Mesendoderm (in vitro differentiated cells): ENCODE measurements around the gene GNG2.

Source experiments
- DNase-seq: peaks from one replicate; pipeline ENCODE4 v3.0.0; 2013
- H2AK5ac ChIP-seq: 2 replicates; pipeline ENCODE4 v1.6.1; 2013; ENCODE audit warnings: low read length, inconsistent platforms
- H2BK120ac ChIP-seq: 2 replicates; pipeline ENCODE4 v1.6.1; 2013; ENCODE audit warnings: low read depth, mild to moderate bottlenecking, low read length, moderate library complexity, mixed read lengths
- H2BK15ac ChIP-seq: replicated peaks from 2 replicates; pipeline ENCODE4 v1.6.1; 2013; ENCODE audit warnings: low read depth, mild to moderate bottlenecking, moderate library complexity
- H2BK5ac ChIP-seq: 2 replicates; pipeline ENCODE4 v1.6.1; 2013; ENCODE audit warnings: low read length, inconsistent platforms
- H3K18ac ChIP-seq: 2 replicates; pipeline ENCODE4 v1.6.1; 2013; ENCODE audit warnings: mild to moderate bottlenecking, low read length, mixed read lengths
- H3K23ac ChIP-seq: one replicate; pipeline ENCODE4 v1.6.1; 2013; ENCODE audit warnings: low read length
- H3K27ac ChIP-seq: 2 replicates; pipeline ENCODE4 v1.5.1; 2013; ENCODE audit warnings: low read depth, mild to moderate bottlenecking, inconsistent platforms, low read length, moderate library complexity
- H3K27me3 ChIP-seq: 2 replicates; pipeline ENCODE4 v1.6.1; 2013; ENCODE audit warnings: low read length, control low read depth, mild to moderate bottlenecking, inconsistent platforms; ENCODE audit not compliant: insufficient read depth, poor library complexity
- H3K36me3 ChIP-seq: 2 replicates; pipeline ENCODE4 v1.6.1; 2013; ENCODE audit warnings: low read length, inconsistent platforms; ENCODE audit not compliant: control insufficient read depth, insufficient read depth
- H3K4ac ChIP-seq: one replicate; pipeline ENCODE4 v1.6.1; 2013; ENCODE audit warnings: low read depth, mild to moderate bottlenecking, low read length, moderate library complexity
- H3K4me1 ChIP-seq: 2 replicates; pipeline ENCODE4 v1.6.1; 2013; ENCODE audit warnings: low read depth, low read length, inconsistent platforms; ENCODE audit not compliant: control insufficient read depth
- H3K4me2 ChIP-seq: 2 replicates; pipeline ENCODE4 v1.6.1; 2013; ENCODE audit warnings: low read length
- H3K4me3 ChIP-seq: 2 replicates; pipeline ENCODE4 v1.5.1; 2013; ENCODE audit warnings: mild to moderate bottlenecking, low read length
- H3K56ac ChIP-seq: one replicate; pipeline ENCODE4 v1.6.1; 2013; ENCODE audit warnings: low read length
- H3K79me1 ChIP-seq: 2 replicates; pipeline ENCODE4 v1.6.1; 2013; ENCODE audit warnings: low read length, inconsistent platforms
- H3K79me2 ChIP-seq: 2 replicates; pipeline ENCODE4 v1.6.1; 2013; ENCODE audit warnings: mild to moderate bottlenecking, low read length; ENCODE audit not compliant: control insufficient read depth, insufficient read depth
- H3K9ac ChIP-seq: 2 replicates; pipeline ENCODE4 v1.6.1; 2013; ENCODE audit warnings: low read length, inconsistent platforms
- H4K5ac ChIP-seq: one replicate; pipeline ENCODE4 v1.6.1; 2013; ENCODE audit warnings: low read length
- H4K8ac ChIP-seq: one replicate; pipeline ENCODE4 v1.6.1; 2013; ENCODE audit warnings: low read depth, mild to moderate bottlenecking, control low read depth, low read length, moderate library complexity
- WGBS: extraction: QIAGEN DNeasy Blood & Tissue Kit; methylation state at CpG from one replicate; pipeline ENCODE4 v1.1.7; 2013; ENCODE audit warnings: low lambda C conversion rate, missing lambda C conversion rate; ENCODE audit not compliant: insufficient coverage; ENCODE audit errors: extremely low coverage; 5-methylcytosine and 5-hydroxymethylcytosine counted together

The GNG2 gene

GRCh38 chr14:52003324-52003723, 142.9 kb downstream of the GNG2 start:
- no peaks in the 10 kb centered on the region for H3K27me3 ChIP-seq
- no peak overlapping the region for H2BK15ac ChIP-seq
- H3K9ac ChIP-seq, result no peak overlapping the region
- H2AK5ac ChIP-seq, result no peak overlapping the region
- no peak overlapping the region for H3K23ac ChIP-seq
- H3K27ac ChIP-seq, result no peak overlapping the region
- no peak overlapping the region for H3K4ac ChIP-seq
- H2BK5ac ChIP-seq, result no peak overlapping the region
- no peak overlapping the region for H4K5ac ChIP-seq
- H3K4me1 ChIP-seq, result no peaks in the 10 kb centered on the region
- peaks cover 9% of the 10 kb centered on the region for H3K36me3 ChIP-seq
- no peak overlapping the region for H3K4me2 ChIP-seq
- H4K8ac ChIP-seq, result no peak overlapping the region
- peaks cover 2% of the 10 kb centered on the region for H3K79me1 ChIP-seq
- H3K56ac ChIP-seq, result no peak overlapping the region
- H3K4me3 ChIP-seq, result no peak overlapping the region
- no peak for DNase-seq
- no peak overlapping the region for H2BK120ac ChIP-seq
- no peaks in the 10 kb centered on the region for H3K79me2 ChIP-seq
- 100% methylated on average over 1 of the region's 3 CpGs for WGBS
- H3K18ac ChIP-seq, result no peak overlapping the region

GRCh38 chr14:52005625-52006024, 145.2 kb downstream of the GNG2 start:
- Histone ChIP-seq H3K79me2 (no peaks in the 10 kb centered on the region), H3K4me3 (no peak overlapping the region)
- DNase-seq, result no peak

GRCh38 chr14:52006361-52006760, 145.9 kb downstream of the GNG2 start:
- H3K18ac ChIP-seq, result no peak overlapping the region
- H3K56ac ChIP-seq, result no peak overlapping the region
- H3K79me2 ChIP-seq, result no peaks in the 10 kb centered on the region
- H3K27ac ChIP-seq, result no peak overlapping the region
- no peak overlapping the region for H2BK15ac ChIP-seq
- no peak overlapping the region for H3K4me2 ChIP-seq
- no peak overlapping the region for H2BK120ac ChIP-seq
- no peak overlapping the region for H3K23ac ChIP-seq
- no peak overlapping the region for H4K8ac ChIP-seq
- H3K4ac ChIP-seq, result no peak overlapping the region
- H4K5ac ChIP-seq, result no peak overlapping the region
- DNase-seq, result no peak
- H2AK5ac ChIP-seq, result no peak overlapping the region
- no peak overlapping the region for H3K4me3 ChIP-seq
- H3K9ac ChIP-seq, result no peak overlapping the region
- peaks cover 2% of the 10 kb centered on the region for H3K79me1 ChIP-seq
- H3K4me1 ChIP-seq, result no peaks in the 10 kb centered on the region
- peaks cover 11% of the 10 kb centered on the region for H3K36me3 ChIP-seq
- H3K27me3 ChIP-seq, result no peaks in the 10 kb centered on the region
- no peak overlapping the region for H2BK5ac ChIP-seq
- WGBS, result no CpG with 5 or more reads among the region's 3 CpGs

More at GRCh38 chr14:52005625-52006024, 145.2 kb downstream of the GNG2 start:
- Histone ChIP-seq H2BK5ac (no peak overlapping the region), H2AK5ac (no peak overlapping the region), H3K27me3 (no peaks in the 10 kb centered on the region), H2BK15ac (no peak overlapping the region), H3K36me3 (peaks cover 10% of the 10 kb centered on the region), H3K4ac (no peak overlapping the region), H3K18ac (no peak overlapping the region), H3K4me2 (no peak overlapping the region), H3K23ac (no peak overlapping the region), H3K4me1 (no peaks in the 10 kb centered on the region), H3K9ac (no peak overlapping the region), H3K79me1 (peaks cover 2% of the 10 kb centered on the region), H4K8ac (no peak overlapping the region), H3K27ac (no peak overlapping the region), H3K56ac (no peak overlapping the region), H4K5ac (no peak overlapping the region), H2BK120ac (no peak overlapping the region)
- WGBS, result no CpG with 5 or more reads among the region's 2 CpGs

GRCh38 chr14:52007211-52007610, 146.8 kb downstream of the GNG2 start:
- DNase-seq, result no peak
- no peak overlapping the region for H4K8ac ChIP-seq
- no peak overlapping the region for H2BK120ac ChIP-seq
- no peak overlapping the region for H2BK15ac ChIP-seq
- H4K5ac ChIP-seq, result no peak overlapping the region
- H3K79me1 ChIP-seq, result peaks cover 2% of the 10 kb centered on the region
- no peak overlapping the region for H2BK5ac ChIP-seq
- no peak overlapping the region for H3K18ac ChIP-seq
- H3K9ac ChIP-seq, result no peak overlapping the region
- no peak overlapping the region for H3K4me2 ChIP-seq
- H3K27ac ChIP-seq, result no peak overlapping the region
- H3K27me3 ChIP-seq, result no peaks in the 10 kb centered on the region
- peaks cover 15% of the 10 kb centered on the region for H3K36me3 ChIP-seq
- H3K4me1 ChIP-seq, result no peaks in the 10 kb centered on the region
- WGBS, result no CpG with 5 or more reads among the region's 1 CpG
- H2AK5ac ChIP-seq, result no peak overlapping the region
- H3K4ac ChIP-seq, result no peak overlapping the region
- H3K56ac ChIP-seq, result no peak overlapping the region
- H3K79me2 ChIP-seq, result no peaks in the 10 kb centered on the region
- H3K23ac ChIP-seq, result no peak overlapping the region
- no peak overlapping the region for H3K4me3 ChIP-seq

GRCh38 chr14:52007637-52008036, 147.2 kb downstream of the GNG2 start:
- no peak overlapping the region for H3K27ac ChIP-seq
- no peak overlapping the region for H3K18ac ChIP-seq
- H2AK5ac ChIP-seq, result no peak overlapping the region
- H3K4me2 ChIP-seq, result no peak overlapping the region
- H3K4me1 ChIP-seq, result no peaks in the 10 kb centered on the region
- DNase-seq, result no peak
- peaks cover 2% of the 10 kb centered on the region for H3K79me1 ChIP-seq
- peaks cover 15% of the 10 kb centered on the region for H3K36me3 ChIP-seq
- no peak overlapping the region for H2BK5ac ChIP-seq
- WGBS, result no CpG with 5 or more reads among the region's 1 CpG
- no peak overlapping the region for H4K8ac ChIP-seq
- H3K9ac ChIP-seq, result no peak overlapping the region
- H3K56ac ChIP-seq, result no peak overlapping the region
- H4K5ac ChIP-seq, result no peak overlapping the region
- H2BK15ac ChIP-seq, result no peak overlapping the region
- H3K4me3 ChIP-seq, result no peak overlapping the region
- H2BK120ac ChIP-seq, result no peak overlapping the region
- H3K27me3 ChIP-seq, result no peaks in the 10 kb centered on the region
- no peak overlapping the region for H3K23ac ChIP-seq
- no peak overlapping the region for H3K4ac ChIP-seq
- H3K79me2 ChIP-seq, result no peaks in the 10 kb centered on the region

GRCh38 chr14:52008136-52008535, 147.7 kb downstream of the GNG2 start:
- Histone ChIP-seq H3K4ac (no peak overlapping the region), H2BK5ac (no peak overlapping the region), H3K4me3 (no peak overlapping the region), H3K79me1 (peaks cover 2% of the 10 kb centered on the region), H3K27ac (no peak overlapping the region), H3K56ac (no peak overlapping the region), H2AK5ac (no peak overlapping the region), H4K5ac (no peak overlapping the region), H3K4me2 (no peak overlapping the region), H4K8ac (no peak overlapping the region), H3K9ac (no peak overlapping the region), H2BK15ac (no peak overlapping the region), H2BK120ac (no peak overlapping the region), H3K18ac (no peak overlapping the region), H3K4me1 (no peaks in the 10 kb centered on the region), H3K79me2 (no peaks in the 10 kb centered on the region), H3K23ac (no peak overlapping the region), H3K36me3 (peaks cover 15% of the 10 kb centered on the region), H3K27me3 (no peaks in the 10 kb centered on the region)
- no CpG with 5 or more reads among the region's 4 CpGs for WGBS
- DNase-seq, result no peak
